HG03097 (cell line): ENCODE measurements around the gene FGFR3.

Experiments
- ATAC-seq: cut with Tn5 transposase; IDR thresholded peaks from one replicate; pipeline ENCODE4 v1.9.1; 2021; ENCODE audit not compliant: unreplicated experiment, low FRiP score

Gene FGFR3

DNA sequence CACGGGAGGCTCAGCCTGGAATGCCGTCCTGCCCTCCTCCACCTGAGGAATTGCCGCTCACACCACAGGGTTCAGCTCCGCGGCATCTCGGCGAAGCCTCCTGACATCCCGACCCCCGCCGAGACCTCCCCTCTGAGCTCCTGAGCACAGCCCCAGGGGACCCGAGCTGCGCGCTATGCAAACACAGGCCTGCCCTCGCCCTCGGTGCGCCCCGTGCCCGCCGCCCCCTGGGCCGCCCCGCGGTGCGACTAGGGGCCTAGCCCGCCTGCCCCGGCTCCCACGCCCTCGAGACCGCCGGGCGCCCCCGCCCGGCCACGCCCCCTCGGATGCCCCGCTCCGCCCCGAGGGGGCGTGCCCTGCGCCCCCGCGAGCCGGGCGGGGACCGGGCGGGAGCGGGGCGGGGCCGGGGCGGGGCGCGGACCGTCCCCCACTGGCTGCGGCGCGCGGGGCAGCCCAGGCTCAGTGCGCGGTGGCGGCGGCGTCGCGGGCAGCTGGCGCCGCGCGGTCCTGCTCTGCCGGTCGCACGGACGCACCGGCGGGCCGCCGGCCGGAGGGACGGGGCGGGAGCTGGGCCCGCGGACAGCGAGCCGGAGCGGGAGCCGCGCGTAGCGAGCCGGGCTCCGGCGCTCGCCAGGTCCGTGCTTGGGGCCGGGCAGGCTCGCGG, at the start of gene FGFR3:
Gene FGFR3, plus strand, starts transcription at position 462 of the 664 bp plus-strand sequence. CDS start 642 bp downstream, outside the sequence.
- ATAC-seq = no peak

DNA sequence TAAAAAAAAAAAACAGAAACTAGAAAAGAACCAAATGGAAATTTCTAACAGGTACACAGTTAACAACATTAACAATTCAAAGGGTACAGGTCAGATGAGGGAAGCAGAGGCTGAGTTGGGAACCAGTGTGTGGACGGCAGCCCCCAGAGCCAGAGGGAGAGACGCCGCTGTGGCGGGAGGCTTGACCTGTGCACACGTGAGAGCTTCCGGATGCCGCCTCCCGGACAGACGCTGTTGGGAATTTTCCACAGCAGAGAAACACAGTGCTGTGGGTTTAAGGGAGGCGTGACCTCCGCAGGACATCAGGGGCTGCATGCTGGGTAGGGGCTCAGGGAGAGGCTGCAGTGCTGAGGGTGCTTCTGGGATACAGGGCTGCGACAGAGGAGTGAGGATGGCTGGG, 49.5 kb upstream of the FGFR3 start:
- no peak for ATAC-seq

DNA sequence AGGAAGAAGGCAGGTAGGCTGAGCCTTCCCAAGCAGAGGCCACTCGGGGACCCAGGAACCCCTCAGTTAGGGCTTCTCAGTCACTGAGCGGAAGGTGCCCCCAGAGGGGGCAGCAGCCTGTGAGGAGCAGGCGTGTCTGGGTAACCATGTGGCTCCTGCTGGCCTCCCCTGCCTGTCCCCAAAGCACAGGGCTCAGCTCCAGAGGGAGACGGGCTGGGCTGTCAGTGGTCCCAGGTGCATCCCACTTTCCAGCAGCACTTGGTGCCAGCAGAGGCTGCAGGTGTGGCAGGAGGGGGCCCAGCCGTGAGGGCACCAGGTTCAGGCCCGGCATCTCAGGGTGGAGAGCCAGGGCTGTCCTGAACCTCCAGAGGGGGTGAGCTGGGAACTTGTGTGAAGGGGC, 49.1 kb upstream of the FGFR3 start:
- no peak for ATAC-seq

DNA sequence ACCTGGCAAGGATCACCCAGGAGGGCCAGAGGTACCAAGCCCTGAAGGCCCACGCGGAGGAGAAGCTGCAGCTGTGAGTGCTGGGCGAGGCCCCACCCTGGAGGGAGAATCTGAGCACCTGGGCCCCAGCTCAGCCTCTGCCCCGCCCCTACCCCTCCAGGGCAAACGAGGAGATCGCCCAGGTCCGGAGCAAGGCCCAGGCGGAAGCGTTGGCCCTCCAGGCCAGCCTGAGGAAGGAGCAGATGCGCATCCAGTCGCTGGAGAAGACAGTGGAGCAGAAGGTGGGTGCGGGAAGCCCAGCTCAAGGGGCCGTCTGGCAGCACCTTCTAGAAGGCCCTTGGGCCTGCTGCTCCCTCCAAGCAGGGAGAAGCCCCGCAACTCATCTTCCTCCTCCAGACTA, 48.5 kb upstream of the FGFR3 start:
- no peak for ATAC-seq

DNA sequence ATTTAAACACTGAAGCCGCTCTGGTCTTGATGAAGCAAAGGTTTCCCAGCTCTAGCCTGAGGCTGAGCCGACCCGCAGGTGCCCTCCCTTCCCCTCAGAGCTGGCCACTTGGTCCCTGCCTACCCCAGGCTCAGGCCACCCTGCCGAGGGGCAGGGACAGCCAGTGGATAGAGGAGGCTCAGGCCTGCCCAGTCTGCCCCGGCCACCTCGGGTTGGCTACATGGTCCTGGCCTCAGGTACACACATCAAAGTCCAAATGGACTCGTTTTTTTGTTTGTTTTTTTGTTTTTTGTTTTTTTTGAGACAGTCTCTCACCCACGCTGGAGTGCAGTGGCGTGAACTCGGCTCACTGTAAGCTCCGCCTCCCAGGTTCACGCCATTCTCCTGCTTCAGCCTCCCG, 47.9 kb upstream of the FGFR3 start:
- no peak for ATAC-seq

DNA sequence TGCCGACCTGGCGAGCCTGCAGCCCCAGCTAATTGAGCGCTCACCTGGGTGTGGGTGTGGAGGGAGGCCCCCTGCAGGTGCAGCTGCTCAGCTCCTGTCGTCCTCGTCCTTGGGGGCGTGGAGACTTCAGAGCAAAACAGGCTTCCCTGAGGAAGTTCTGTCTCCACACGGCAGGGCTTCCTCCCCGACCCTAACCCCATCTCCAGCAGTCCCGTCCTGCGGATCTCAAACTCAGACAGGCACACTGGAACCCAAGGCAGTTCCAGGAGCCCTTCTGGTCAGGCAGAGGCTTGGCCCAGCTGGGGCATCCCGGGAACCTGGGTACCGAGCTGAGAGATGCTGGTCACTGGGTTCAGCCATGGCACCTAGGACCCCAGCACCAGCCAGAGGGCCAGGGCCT, 47.4 kb upstream of the FGFR3 start:
- no peak for ATAC-seq

DNA sequence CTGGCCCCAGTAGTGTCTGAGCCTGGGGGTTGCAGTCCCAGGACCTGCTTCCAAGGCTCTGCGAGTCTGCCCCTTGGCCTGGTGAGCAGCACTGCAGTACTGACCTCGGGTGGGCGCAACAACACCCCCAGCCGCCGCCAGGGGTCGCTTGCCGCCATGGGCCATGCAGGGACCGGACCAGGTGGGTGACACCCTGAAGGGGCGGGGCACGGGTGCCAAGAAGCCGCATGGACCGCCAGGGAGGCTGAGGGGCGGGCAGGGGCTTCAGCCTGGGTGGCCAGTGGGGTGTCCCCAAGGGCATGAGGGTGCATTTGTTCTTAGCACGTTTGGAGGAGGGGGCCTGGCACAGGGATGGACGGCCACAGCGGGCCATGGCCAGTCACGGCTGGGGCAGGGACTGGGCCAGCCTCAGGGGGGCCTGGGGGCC, 46.8 kb upstream of the FGFR3 start:
- no peak for ATAC-seq

DNA sequence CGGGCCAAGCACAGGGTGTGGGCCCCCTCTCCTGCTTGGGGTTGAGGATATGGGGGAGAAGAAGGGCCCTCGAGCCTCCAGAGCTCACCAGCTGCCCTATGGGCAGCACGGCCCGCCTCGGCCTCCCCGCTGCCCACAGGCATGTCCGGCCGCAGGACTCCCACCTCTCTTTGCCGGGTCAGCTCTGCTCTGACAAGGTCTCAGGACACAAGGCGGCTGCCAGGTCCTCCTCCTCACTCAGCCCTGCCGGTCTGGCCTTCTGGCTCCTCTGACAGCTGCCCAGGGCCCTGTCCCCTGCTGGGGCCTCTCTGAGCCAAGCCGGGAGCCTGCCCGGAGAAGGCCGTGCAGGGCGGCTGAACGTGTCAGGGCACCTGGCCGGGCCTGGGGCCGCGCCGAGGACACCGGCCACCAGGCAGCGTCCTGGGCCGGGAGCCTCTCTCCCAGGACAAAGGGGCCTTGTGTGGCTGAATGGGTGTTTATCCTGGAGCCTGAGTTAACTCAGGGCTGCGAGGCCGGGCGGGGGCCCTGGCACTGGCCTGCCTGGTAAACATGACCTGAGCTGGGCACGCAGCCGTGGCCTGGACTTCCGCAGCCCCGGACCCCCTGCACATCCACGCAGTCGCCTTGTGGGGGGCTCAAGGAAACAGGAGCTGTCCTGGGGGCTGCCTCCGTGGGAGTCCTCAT, 46.0 kb upstream of the FGFR3 start:
- ATAC-seq = no peak

DNA sequence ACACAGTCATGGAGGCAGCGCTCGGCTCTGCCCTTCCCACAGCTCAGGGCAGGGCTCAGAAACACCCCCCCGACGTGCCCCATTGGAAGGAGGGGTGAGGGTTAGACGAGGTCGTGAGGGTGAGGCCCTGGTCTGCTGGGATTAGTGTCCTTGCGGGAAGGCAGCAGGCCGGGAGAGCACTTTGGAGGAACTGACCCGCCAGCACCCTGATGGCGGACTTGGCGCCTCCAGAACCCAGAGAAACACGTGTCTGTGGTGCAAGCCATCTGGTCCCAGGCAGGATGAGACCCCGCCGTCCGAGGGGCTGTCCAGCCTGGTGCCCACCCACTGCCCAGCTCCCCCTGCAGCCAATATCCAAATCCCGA, 45.5 kb upstream of the FGFR3 start:
- no peak for ATAC-seq

DNA sequence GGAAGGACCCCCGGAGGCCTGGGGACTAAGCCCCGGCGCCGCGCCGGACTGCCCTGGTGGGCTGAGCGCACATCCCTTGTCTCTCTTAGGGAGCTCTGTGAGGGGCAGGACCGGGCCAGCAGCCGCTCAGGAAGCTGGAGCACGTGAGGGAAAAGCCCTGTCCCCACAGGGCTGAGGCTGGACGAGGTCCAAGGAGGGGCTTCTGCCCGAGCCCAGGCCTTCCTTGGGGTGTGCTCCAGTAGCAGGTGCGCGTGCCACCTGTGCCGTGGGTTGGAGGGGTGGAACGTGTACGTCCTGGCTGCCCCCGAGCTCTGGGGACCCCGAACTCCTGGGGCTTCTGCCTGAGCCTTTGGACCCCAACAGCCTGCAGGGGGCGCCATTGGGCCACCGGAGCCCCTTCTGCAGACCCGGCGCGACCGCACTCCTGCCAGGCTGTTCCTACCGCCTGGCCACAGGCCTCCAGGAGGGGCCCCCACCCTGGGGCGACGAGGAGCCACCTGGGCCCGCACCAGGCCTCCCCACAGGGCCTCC, 44.6 kb upstream of the FGFR3 start:
- ATAC-seq = no peak

DNA sequence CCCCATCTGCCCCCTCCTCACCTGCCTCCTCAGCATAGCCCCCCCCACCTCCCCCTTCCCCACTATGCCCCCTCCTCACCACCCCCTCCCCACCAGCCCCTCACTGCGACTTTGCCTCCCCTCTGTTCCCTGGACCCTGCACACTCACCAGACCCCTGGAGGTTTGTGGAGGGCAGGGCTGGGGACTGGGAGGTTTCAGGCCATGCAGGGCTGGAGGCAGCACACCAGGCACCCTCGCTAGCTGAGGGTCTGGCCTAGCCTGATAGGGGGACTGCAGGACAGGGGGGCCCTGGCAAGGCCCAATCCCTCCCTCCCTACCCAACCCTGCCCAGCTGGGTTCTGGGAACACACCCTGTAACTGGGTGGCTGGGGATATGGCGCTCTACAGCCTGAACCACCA, 43.7 kb upstream of the FGFR3 start:
- ATAC-seq = no peak

DNA sequence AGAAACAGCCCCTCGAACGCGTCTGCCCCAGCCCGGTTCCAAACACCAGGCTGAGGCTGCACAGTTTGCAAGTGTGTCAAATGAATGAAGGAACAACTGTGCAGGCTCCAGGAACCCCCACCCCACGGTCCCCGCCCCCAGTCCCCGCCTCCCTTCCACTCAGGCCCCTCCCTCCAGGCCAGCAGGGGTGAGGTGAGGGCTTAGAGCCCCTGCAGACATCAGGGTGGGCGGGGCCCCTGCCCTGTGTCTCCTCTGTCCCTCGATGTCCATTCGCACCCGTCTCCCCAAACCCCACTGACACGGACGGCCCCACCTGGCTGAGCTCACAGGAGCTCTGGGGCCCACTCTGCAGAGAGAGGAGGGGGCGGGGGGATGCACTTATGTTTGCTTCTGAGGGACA, 43.3 kb upstream of the FGFR3 start:
- no peak for ATAC-seq

DNA sequence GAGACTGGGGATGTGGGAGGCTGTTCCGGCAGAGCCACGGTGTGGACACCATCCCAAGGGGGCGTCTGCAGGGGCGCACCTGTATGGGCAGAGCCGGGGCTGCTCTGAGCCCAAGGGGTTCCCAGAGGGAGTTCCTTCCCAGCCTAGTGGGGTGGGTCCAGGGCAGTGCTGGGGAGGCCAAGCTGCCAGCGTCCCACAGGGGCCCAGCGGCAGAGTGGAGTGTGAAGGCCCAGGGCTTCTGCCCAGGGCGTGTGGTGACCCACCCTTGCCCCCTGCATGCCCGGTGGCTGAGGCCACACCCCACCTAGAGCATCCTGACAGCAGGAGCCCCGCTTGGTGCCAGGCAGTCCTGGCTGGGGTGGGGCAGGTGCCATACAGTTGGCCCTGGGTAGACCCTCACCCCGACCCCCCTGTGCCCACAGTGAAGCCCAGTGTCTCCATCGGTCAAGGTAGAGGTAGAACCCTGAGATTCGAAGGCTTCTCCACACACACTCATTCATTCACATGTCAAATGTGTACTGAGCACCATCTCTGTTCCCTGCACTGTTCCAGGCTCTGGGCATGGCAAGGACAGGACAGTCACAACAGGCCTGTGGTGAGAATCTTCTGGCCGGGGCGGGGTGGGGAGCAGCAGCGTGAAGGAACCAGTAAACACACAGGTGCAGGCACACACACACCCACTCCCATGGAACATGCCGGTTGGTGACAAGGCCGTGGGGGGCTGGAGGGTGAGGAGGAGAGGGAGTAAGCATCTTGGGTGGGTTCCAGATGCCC, 42.5 kb upstream of the FGFR3 start:
- no peak for ATAC-seq

DNA sequence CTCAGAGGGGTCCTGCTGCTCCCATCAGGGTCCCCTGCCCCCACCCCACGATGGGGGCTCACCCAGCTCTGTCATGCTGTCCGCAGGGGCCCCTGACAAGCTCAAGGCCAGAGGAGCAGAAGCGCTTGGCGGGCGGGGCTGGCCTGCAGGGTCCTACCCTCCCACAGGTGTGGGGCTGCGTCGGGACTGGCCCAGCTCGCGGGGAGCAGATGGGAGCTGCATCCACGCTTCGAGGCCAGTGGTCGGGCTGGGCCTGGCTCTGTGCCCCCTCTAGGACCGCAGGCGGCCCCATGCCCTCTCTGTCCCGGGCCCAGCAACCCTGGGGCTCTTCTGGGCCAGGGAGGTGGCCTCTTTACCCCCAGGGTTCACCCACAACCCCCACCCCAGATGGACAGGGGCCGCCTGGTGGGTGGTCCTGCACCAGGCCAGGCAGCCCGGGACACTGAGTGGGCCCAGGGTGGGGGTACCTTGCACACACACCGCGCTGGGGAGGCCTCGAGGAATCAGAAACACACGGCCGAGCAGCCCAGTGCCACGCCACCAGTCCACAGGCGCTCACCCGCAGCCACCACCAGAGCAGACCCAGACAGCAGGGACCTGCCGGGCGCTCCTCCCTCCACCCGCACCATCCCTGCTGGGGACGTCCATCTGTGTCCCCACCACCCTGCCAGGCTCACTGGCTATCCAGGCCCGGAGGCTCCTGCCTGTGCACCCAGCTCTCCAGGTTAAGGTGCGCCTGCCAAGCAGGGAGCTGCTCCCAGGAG, 41.8 kb upstream of the FGFR3 start:
- no peak for ATAC-seq

DNA sequence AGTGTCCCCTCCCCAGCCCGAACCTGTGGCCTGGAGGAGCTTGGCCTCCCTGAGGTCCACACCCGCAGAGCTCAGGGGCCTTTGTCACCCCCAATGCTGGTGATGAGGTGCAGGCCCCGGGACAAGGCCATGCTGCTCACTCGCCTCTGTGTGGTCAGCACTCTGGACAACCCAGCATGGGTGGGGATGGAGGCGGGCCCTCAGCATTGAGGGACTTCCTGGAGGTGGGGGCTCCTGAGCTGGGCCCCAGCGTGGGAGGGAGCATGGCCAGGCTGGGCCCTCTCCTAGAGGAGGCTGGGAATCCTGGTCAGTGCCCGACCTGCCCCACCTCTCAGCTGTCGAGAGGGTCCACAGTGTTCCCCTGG, 41.2 kb upstream of the FGFR3 start:
- no peak for ATAC-seq

DNA sequence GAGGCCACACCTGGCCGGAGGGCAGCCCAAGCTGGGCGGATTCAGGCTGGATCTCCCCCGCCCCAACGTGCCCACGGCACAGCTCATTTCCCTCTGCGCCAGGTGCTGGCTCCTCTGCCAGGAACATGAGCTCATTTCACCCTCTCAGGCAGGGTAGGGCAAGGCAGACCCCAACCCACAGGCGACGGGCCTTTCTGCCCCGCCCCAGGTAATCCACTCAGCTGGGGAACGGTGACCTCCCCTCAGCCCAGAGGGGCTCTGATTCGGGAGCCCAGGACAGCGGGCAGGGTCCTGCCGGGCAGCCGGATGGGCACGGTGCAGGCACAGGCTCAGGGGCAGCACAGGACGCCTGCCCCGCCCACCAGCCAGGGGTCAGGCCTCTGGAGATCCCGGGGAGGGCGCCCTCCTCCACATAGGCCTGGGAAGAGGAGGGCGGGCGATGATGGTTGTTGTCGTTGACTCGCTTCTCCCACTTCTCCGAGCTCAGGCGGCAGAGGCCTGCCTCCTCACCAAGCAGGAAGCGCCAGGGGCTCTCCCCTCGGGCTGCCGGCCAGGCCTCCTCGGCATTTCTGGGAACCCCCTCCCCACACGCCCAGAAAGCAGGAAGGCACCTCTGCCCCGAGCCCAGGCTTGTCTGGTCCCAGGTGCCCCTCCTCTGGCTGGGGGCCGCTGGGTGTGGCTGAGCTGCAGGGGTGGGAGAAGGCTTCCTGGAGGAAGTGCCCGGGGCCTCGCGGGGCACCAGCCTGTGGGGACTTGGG, 40.6 kb upstream of the FGFR3 start:
- no peak for ATAC-seq

DNA sequence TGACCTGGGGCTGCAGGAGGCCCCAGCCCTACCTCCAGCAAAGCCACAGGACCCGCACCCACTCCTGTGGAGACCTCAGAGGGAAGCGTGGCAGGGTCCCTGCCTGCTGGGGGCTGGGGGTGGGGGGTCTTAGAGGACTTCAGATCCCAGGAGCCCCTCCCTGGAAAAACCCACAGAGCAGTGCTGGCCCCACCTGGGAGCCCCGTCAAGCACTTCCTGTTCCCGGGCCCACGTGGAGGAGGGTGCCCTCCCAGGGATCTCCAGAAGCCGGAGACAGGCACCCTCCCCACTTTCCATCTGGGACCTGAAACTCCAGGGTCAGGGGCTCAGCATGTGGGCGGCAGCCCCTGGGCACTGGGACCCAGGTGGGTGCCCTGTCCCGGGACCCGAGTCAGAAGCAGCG, 39.8 kb upstream of the FGFR3 start:
- no peak for ATAC-seq

DNA sequence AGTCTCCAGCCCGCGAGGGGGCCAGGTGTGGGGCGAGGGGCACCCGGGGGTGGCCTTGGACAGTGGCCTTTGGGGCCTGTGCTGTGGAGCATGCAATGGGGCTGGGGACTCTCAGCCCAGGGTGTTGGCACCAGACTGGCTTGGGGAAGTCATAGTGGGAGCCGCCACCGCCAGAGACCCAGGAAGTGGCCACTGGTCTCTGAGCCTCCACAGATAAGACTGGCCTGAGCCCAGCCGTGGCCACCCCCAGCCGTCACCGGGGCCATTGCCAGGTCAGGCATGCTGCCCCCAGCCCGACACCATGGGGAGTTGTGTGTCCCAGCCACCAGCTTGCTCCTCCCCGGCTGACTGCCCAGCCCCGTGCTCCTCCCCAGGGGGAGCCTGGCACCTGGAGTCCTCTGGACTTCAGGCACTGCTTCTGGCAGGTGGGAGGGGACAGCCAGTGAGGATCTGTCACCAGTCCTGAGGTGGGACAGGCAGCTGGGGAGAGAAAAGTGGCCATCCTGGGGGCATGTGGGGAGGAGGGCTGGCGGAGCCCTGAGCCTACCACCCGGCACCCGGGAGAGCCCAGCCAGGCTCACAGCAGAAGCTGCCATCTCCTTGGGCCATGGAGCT, 39.3 kb upstream of the FGFR3 start:
- ATAC-seq = no peak

DNA sequence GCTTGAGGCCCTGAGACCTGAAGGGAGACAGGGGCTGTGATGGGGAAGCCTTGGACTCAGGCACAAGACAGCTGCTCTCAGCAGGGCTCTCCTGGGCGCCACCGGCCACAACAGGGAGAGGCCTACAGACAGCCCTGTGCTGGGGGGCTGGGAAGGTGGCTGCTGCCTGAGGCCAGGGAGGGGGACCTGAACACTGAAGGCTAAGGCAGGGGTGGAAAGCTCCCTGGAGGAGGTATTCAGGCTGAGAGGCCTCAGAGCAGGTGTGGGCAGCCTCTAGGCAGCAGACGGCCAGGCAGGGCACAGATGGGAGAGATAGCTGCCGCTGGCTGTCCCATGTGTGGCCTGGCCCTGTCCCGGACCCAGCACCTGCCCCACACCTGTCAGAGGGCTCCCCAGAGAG, 38.8 kb upstream of the FGFR3 start:
- no peak for ATAC-seq

DNA sequence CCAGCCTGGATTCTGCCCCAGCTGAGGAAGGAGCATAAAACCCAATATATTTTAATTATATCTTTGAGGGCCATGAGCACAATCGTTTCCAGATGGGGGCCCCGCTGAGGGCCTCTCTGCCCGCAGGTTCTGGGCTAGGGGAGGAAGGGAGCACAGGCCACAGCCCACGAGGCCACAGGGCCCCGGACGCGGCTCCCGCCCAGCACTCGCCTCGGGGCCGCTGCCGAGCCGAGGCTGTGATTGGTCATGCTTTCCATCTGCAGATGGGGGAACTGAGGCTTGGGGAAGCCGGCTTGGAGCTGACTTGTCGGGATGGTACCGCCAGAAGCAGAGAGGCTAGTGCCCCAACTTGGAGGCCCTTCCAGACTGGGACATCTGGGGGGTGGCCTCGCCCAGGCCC, 37.8 kb upstream of the FGFR3 start:
- no peak for ATAC-seq
